AG04450 (cell line): Measurements from ENCODE around the gene TOM1. TPM values are rescaled to one million over a fixed set of nuclear protein-coding genes. Genes with fewer than 3 reads are reported as not detected.
"Not testable (repeated sequence)": the region's sequence is repeated elsewhere in the genome, so short reads cannot be mapped to it uniquely, and the experiment has no call there.

Experiments used
- CTCF ChIA-PET: fragments of 300-600, 350-600 bp; formaldehyde crosslinking; extraction: SDS; loops from one replicate; lab custom pipeline; 2022; ENCODE audit warnings: antibody characterized with exemption, inconsistent platforms; lab: Charles Lee
- POLR2A ChIA-PET: fragments of 350-600 bp; formaldehyde crosslinking; extraction: SDS; loops from one replicate; lab custom pipeline; 2021; ENCODE audit warnings: antibody characterized with exemption, inconsistent platforms; lab: Yijun Ruan, JAX
- DNase-seq: peaks from one replicate; pipeline ENCODE4 v3.0.0-alpha.2; 2011; ENCODE audit warnings: low read depth, low spot score
- H3K27ac ChIP-seq: one replicate; pipeline ENCODE4 v1.5.1; 2012; ENCODE audit warnings: low read depth, low read length, control low read depth
- H3K27me3 ChIP-seq: one replicate; pipeline ENCODE4 v1.6.0; 2012; ENCODE audit warnings: low read length; ENCODE audit not compliant: control insufficient read depth, insufficient read depth
- H3K4me3 ChIP-seq: 2 replicates; pipeline ENCODE4 v1.5.1; 2011; ENCODE audit warnings: mild to moderate bottlenecking, low read depth, low read length, control low read depth
- H3K9me3 ChIP-seq: 2 replicates; pipeline ENCODE4 v1.5.1; 2012; ENCODE audit warnings: low read length; ENCODE audit not compliant: control insufficient read depth, insufficient read depth
- polyA plus RNA-seq: library from polyadenylated mRNA; depleted of rRNA; stranded (reverse); fragments of >200 nt; gene quantifications from 2 replicates; pipeline ENCODE4 v1.2.3, GENCODE V29; 2011
- TF ChIP-seq, protein P1 (sequence below): IDR thresholded peaks from 2 replicates; pipeline ENCODE4 v1.5.1; 2011; ENCODE audit warnings: low read depth, low read length, control low read depth, inconsistent platforms

Gene TOM1
- polyA plus RNA-seq, 1 experiment, result 40.0 TPM

DNA sequence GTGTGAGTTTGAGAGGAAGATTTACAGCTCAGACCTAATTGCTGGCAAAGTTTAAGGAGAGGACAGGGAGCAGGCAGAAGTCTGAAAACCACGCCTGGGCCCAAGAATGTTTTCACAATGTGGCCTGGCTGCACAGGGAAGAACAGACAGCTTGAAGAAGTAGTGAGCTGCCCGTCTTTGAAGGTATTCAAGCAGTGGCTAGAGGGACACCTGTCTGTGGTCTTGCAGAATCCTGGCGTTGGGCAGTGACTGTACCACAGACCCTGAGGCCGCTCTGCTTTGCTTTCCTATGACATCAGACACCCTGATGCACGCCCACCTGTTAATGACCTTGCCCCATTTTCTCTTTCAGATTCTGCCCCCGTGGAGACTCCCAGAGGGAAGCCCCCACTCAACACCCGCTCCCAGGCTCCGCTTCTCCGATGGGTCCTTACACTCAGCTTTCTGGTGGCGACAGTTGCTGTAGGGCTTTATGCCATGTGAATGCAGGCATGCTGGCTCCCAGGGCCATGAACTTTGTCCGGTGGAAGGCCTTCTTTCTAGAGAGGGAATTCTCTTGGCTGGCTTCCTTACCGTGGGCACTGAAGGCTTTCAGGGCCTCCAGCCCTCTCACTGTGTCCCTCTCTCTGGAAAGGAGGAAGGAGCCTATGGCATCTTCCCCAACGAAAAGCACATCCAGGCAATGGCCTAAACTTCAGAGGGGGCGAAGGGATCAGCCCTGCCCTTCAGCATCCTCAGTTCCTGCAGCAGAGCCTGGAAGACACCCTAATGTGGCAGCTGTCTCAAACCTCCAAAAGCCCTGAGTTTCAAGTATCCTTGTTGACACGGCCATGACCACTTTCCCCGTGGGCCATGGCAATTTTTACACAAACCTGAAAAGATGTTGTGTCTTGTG, 93.7 kb downstream of the TOM1 start:
- Histone ChIP-seq H3K27me3 (no peaks in the 10 kb centered on the region), H3K9me3 (no peaks in the 10 kb centered on the region), H3K27ac (no peak overlapping the region), H3K4me3 (no peak overlapping the region)
- ChIA-PET POLR2A (interaction anchor here (0.7 to 1.5 kb wide), 5 partner anchors 13 to 53 kb away, joined by 3 to 11 read pairs (median 5); partner anchors contain the start of gene HMOX1), CTCF (interaction anchor here (0.7 kb wide), 1 partner anchor 39 kb away, joined by 3 read pairs; no protein-coding TSS in a partner anchor)
- DNase-seq, result no peak
- TF ChIP-seq, protein P1, sequence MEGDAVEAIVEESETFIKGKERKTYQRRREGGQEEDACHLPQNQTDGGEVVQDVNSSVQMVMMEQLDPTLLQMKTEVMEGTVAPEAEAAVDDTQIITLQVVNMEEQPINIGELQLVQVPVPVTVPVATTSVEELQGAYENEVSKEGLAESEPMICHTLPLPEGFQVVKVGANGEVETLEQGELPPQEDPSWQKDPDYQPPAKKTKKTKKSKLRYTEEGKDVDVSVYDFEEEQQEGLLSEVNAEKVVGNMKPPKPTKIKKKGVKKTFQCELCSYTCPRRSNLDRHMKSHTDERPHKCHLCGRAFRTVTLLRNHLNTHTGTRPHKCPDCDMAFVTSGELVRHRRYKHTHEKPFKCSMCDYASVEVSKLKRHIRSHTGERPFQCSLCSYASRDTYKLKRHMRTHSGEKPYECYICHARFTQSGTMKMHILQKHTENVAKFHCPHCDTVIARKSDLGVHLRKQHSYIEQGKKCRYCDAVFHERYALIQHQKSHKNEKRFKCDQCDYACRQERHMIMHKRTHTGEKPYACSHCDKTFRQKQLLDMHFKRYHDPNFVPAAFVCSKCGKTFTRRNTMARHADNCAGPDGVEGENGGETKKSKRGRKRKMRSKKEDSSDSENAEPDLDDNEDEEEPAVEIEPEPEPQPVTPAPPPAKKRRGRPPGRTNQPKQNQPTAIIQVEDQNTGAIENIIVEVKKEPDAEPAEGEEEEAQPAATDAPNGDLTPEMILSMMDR, result no peak

DNA sequence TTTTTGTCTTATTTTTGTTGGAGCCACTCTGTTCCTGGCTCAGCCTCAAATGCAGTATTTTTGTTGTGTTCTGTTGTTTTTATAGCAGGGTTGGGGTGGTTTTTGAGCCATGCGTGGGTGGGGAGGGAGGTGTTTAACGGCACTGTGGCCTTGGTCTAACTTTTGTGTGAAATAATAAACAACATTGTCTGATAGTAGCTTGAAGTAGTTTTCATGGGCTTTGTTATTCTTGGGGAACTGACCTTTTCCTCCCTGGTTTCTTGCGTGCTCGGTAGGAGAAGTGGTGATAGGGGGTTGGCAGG, 94.3 kb downstream of the TOM1 start:
- H3K4me3 ChIP-seq, result no peak overlapping the region
- TF ChIP-seq, protein P1, result no peak
- H3K27ac ChIP-seq, result no peak overlapping the region
- ChIA-PET CTCF (interaction anchor here (0.7 kb wide), 1 partner anchor 39 kb away, joined by 3 read pairs; no protein-coding TSS in a partner anchor), POLR2A (interaction anchor here (0.7 to 1.5 kb wide), 3 partner anchors 13 to 25 kb away, joined by 3 to 11 read pairs (median 3); partner anchors contain the start of gene HMOX1)
- no peaks in the 10 kb centered on the region for H3K27me3 ChIP-seq
- DNase-seq, result no peak
- no peaks in the 10 kb centered on the region; the same call in 1 of the 2 replicates for H3K9me3 ChIP-seq

DNA sequence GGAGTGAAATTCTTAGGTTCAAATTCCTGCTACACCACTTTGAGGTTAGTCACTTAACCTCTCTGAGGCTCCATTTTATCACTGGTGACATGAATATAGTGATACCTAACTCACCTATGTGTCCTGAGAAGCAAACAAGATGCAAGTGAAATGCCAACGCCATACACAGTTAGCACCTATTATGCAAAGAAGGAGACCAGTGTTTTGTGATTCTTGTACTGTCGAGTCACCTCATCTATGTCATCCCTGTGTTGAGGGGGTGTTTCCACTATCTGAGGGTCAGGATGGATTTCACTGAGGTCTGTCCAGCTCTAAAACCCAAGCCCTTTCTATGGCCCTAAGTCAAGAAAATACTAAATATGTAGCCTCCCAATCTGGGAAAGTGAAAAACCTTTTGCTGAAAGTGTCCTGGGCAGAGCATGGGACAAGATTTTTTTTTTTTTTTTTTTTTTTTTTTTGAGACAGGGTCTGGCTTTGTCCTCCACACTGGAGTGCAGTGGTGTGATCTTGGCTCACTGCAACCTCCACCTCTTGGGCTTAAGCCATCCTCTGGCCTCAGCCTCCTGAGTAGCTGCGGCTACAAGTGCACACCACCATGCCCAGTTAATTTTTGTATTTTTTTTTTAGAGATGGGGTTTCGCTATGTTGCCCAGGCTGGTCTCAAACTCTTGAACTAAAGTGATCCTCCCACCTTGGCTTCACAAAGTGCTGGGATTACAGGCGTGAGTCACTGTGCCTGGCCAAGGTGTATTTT, 95.3 kb downstream of the TOM1 start:
- Histone ChIP-seq H3K27ac (no peak overlapping the region), H3K9me3 (no peaks in the 10 kb centered on the region; the same call in 1 of the 2 replicates), H3K4me3 (no peak overlapping the region), H3K27me3 (no peaks in the 10 kb centered on the region)
- no peak for DNase-seq
- POLR2A ChIA-PET, result interaction anchor here (0.6 to 1.5 kb wide), 4 partner anchors 11 to 23 kb away, joined by 3 to 11 read pairs (median 4); partner anchors contain the start of gene HMOX1
- CTCF ChIA-PET, result interaction anchor here (0.7 kb wide), 1 partner anchor 31 kb away, joined by 10 read pairs; no protein-coding TSS in a partner anchor
- TF ChIP-seq, protein P1, result no peak

DNA sequence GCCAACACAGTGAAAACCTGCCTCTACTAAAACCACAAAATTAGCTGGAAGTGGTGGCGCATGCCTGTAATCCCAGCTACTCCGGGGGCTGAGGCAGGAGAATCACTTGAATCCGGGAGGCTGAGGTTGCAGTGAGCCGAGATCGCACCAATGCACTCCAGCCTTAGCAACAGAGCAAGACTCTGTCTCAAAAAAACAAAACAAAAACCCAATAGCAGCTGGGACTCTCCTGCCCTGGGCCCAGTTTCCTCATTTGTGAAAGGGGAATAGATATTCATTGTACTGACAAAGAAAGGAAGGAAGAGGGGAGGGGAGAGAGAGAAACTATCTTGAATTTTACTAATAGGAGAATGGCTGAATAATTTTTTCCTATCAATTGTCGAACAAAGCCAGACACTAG, 96.9 kb downstream of the TOM1 start:
- POLR2A ChIA-PET, H3K27ac ChIP-seq, DNase-seq, H3K9me3 ChIP-seq, H3K27me3 ChIP-seq, H3K4me3 ChIP-seq, CTCF ChIA-PET: not testable (repeated sequence)
